Measurements from ENCODE around the gene SUFU. TPM values are rescaled to one million over a fixed set of nuclear protein-coding genes. Genes with fewer than 3 reads are reported as not detected.

Gene SUFU
- total and polyA plus RNA-seq, 2 of the 13 experiments (the other 11 are each of a cell fraction or from before 2014, with no cell fraction given), result 2.9 to 5.5 TPM

GRCh38 chr10:102554531-102554930 lies 50.8 kb downstream of the SUFU start (continued):
- TF ChIP-seq CEBPZ (IDR thresholded peaks at IDR 0.05; ENCODE audit: low read length) (no peak), TMF1 (CRISPR knock-in tag; IDR thresholded peaks at IDR 0.05; ENCODE audit: low read depth) (no peak)

- FAIRE-seq (no peak), ATAC-seq (no peak), DNase-seq (ENCODE audit: low spot score) (no peak)
- no peak overlapping the region for H3K4me3 ChIP-seq (replicated peaks in 1 of 3; ENCODE audit: insufficient read depth in 1 of 3, low read depth in 2 of 3, low read length in 3 of 3)
- peaks cover 0 to 2% of the 10 kb centered on the region in 2 experiments; a peak in 1 of 5 replicates for H3K36me3 ChIP-seq (replicated peaks in 1 of 2; ENCODE audit: control insufficient read depth in 1 of 2, insufficient read depth in 2 of 2, low read length in 2 of 2)
- CTCF ChIA-PET (ENCODE audit: low intra/inter-chr PET ratio, low total read pairs), result no interaction called here
- H3K27ac ChIP-seq (ENCODE audit: extremely low read length, insufficient read depth, low read length), result no peak overlapping the region
- WGBS (ENCODE audit: low lambda C conversion rate), result 86% methylated on average over 9 of the region's 11 CpGs
- H3K79me2 ChIP-seq (ENCODE audit: insufficient read depth, low read length), result no peaks in the 10 kb centered on the region
- peaks cover 12% of the 10 kb centered on the region for H3K4me1 ChIP-seq (ENCODE audit: insufficient read depth, low read length)
- intact Hi-C loops (cut with micrococcal nuclease; ENCODE audit: unreplicated experiment), result no loop called here
- H4K20me1 ChIP-seq (ENCODE audit: insufficient read depth, low read length), result no peaks in the 10 kb centered on the region
- no peak for TF ChIP-seq ZUFSP (CRISPR knock-in tag; IDR thresholded peaks at IDR 0.05; ENCODE audit: borderline replicate concordance)
- no peak for TF ChIP-seq ZBTB37 (CRISPR knock-in tag; IDR thresholded peaks at IDR 0.05)
- TF ChIP-seq ZNF496 (CRISPR knock-in tag; IDR thresholded peaks at IDR 0.05; ENCODE audit: insufficient replicate concordance), result no peak
- no peak for TF ChIP-seq ZFP90 (CRISPR knock-in tag; IDR thresholded peaks at IDR 0.05; ENCODE audit: borderline replicate concordance)
- no peak for TF ChIP-seq HNRNPL (IDR thresholded peaks at IDR 0.05; ENCODE audit: low read depth, low read length)
- H3K4me2 ChIP-seq (ENCODE audit: low read depth, low read length), result no peak overlapping the region
- H2AFZ ChIP-seq (ENCODE audit: low read length), result no peak overlapping the region
- in situ Hi-C loops (cut with HindIII; ENCODE audit: extremely low pct_ligation_motif_present, low pct_unique_long_range_greater_than_20kb), result no loop called here
- no peaks in the 10 kb centered on the region for H3K27me3 ChIP-seq (ENCODE audit: control insufficient read depth in 1 of 2, insufficient read depth in 2 of 2, low read length in 2 of 2)
- no TSS peak for BruUV-seq (replicated peaks)
- POLR2A ChIA-PET, result interaction anchor here (0.9 kb wide), 1 partner anchor 12 kb away, joined by 3 read pairs; no protein-coding TSS in a partner anchor
- no peaks in the 10 kb centered on the region for H3K9me3 ChIP-seq (ENCODE audit: low read length)
- H3K9ac ChIP-seq (ENCODE audit: insufficient read depth, low read depth, low read length), result no peak overlapping the region
These were observed 52.1 kb downstream of the SUFU start for GRCh38 chr10:102555781-102556328.

Data from HepG2 (cell line).